Activated naive CD4-positive, alpha-beta T cell treated with anti-CD3 and anti-CD28 coated beads for 36 hours (primary cell): ENCODE measurements around the gene ZNF764. TPM values are rescaled to one million over a fixed set of nuclear protein-coding genes. Genes with fewer than 3 reads are reported as not detected.

Source experiments
- CTCF ChIA-PET: fragments of 350-600 bp; sonication (Branson Sonifier 250); formaldehyde crosslinking; loops from one replicate; lab custom pipeline; 2021; ENCODE audit warnings: antibody characterized with exemption; lab: Charles Lee
- DNase-seq: peaks from one replicate; pipeline ENCODE4 v3.0.0-alpha.2; 2020
- H3K27ac Mint-ChIP-seq: one replicate; pipeline ENCODE4 v1.8.0; 2021; ENCODE audit warnings: mild to moderate bottlenecking, mixed read lengths
- H3K27me3 Mint-ChIP-seq: one replicate; pipeline ENCODE4 v1.8.0; 2021; ENCODE audit warnings: low read depth, mixed read lengths
- H3K36me3 Mint-ChIP-seq: one replicate; pipeline ENCODE4 v1.8.0; 2021; ENCODE audit warnings: low read depth, mixed read lengths
- H3K4me1 Mint-ChIP-seq: one replicate; pipeline ENCODE4 v1.8.0; 2021; ENCODE audit warnings: low read depth, mixed read lengths
- H3K4me3 Mint-ChIP-seq: one replicate; pipeline ENCODE4 v1.8.0; 2021; ENCODE audit warnings: mild to moderate bottlenecking, moderate library complexity, mixed read lengths
- H3K9me3 Mint-ChIP-seq: one replicate; pipeline ENCODE4 v1.8.0; 2021; ENCODE audit warnings: mixed read lengths
- intact Hi-C: fragments of 100-400 bp; cut with micrococcal nuclease; formaldehyde crosslinking; loops from one replicate; pipeline ENCODE4 v1.15.1; 2023
- total RNA-seq, 2 experiments: library from RNA; stranded (reverse); gene quantifications; one replicate each; pipeline ENCODE4 v1.2.3, GENCODE V29; 2021

ZNF764 gene
- total RNA-seq, 2 experiments from 2014 or later: 7.6 to 9.5 TPM

- H3K4me1 Mint-ChIP-seq: peaks cover 51% of the 10 kb centered on the region
- H3K4me3 Mint-ChIP-seq: peak overlapping the region; percentile 59
- peak overlapping the region; percentile 74 for H3K27ac Mint-ChIP-seq
- no peaks in the 10 kb centered on the region for H3K27me3 Mint-ChIP-seq
- no peaks in the 10 kb centered on the region for H3K9me3 Mint-ChIP-seq
- DNase-seq: no peak
- intact Hi-C loops: loop anchor here (10.0 kb wide), 2 partner anchors 139 to 369 kb away; partner anchors contain the start of genes FBXL19 and SRCAP
- H3K36me3 Mint-ChIP-seq: peaks cover 28% of the 10 kb centered on the region
- CTCF ChIA-PET: no interaction called here
Measured at GRCh38 chr16:30556125-30556473, 2.1 kb downstream of the ZNF764 start.

- Mint-ChIP-seq H3K27me3 (no peaks in the 10 kb centered on the region), H3K9me3 (no peaks in the 10 kb centered on the region), H3K4me3 (no peak overlapping the region), H3K4me1 (peaks cover 52% of the 10 kb centered on the region), H3K36me3 (peaks cover 28% of the 10 kb centered on the region), H3K27ac (peak overlapping the region; percentile 74)
- no peak for DNase-seq
- CTCF ChIA-PET: no interaction called here
- intact Hi-C loops: loop anchor here (10.0 kb wide), 2 partner anchors 139 to 369 kb away; partner anchors contain the start of genes FBXL19 and SRCAP
Measured at GRCh38 chr16:30555315-30556124, 2.7 kb downstream of the ZNF764 start.

DNA sequence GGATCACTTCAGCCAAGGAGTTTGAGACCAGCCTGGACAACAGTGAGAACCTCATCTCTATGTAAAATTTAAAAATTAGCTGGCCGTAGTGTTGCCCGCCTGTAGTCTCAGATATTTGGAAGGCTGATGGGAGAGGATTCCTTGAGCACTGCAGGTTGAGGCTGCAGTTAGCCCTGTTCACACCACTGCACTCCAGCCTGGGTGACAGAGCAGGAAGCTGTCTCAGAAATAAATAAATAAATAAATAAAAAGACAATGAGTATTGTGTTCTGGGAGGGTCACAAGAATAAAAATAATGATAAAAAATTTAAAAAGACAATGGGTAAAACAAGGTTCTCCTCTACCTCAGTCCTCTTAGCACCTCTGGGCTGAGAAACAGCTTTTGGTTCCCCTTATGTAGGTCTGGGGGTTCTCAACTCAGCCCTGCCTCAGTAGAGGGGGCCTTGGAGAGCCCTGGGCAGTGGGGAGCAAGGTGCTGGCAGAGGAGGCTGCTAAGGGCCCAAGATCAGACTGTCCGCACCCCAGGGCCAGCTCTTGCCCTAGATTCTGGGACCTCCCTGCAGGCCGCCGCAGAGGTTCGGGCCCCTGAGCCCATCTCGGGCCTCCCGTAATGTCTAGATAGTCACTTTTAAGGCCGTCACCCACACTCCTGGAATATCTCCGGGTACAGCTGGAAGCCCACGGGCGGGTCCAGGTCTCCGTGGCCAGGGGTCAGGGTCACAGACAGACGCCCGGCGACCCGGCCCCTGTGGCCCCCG is 3.4 kb downstream of the ZNF764 start:
- Mint-ChIP-seq H3K27ac (no peak overlapping the region), H3K27me3 (no peaks in the 10 kb centered on the region), H3K9me3 (no peaks in the 10 kb centered on the region), H3K4me3 (no peak overlapping the region), H3K36me3 (peaks cover 28% of the 10 kb centered on the region), H3K4me1 (peaks cover 52% of the 10 kb centered on the region)
- CTCF ChIA-PET: interaction anchor here (1.0 to 2.2 kb wide), 2 partner anchors 19 to 75 kb away, joined by 3 to 9 read pairs; no protein-coding TSS in a partner anchor
- intact Hi-C loops: loop anchor here (5.0 to 10.0 kb wide), 3 partner anchors 82 to 370 kb away; partner anchors contain the start of genes FBXL19, ITGAL and SRCAP
- DNase-seq: no peak

GRCh38 chr16:30553393-30553899 is 4.7 kb downstream of the ZNF764 start:
- Mint-ChIP-seq H3K36me3 (peaks cover 28% of the 10 kb centered on the region), H3K9me3 (no peaks in the 10 kb centered on the region), H3K4me3 (no peak overlapping the region), H3K4me1 (peaks cover 57% of the 10 kb centered on the region), H3K27ac (peak overlapping the region; percentile 94), H3K27me3 (no peaks in the 10 kb centered on the region)
- CTCF ChIA-PET: interaction anchor here (1.0 to 2.2 kb wide), 3 partner anchors 18 to 76 kb away, joined by 3 to 9 read pairs (median 7); no protein-coding TSS in a partner anchor
- DNase-seq: no peak
- intact Hi-C loops: loop anchor here (5.0 to 10.0 kb wide), 3 partner anchors 81 to 371 kb away; partner anchors contain the start of genes FBXL19, ITGAL and SRCAP

GRCh38 chr16:30552956-30553355 is 5.2 kb downstream of the ZNF764 start:
- Mint-ChIP-seq H3K9me3 (no peaks in the 10 kb centered on the region), H3K36me3 (peaks cover 28% of the 10 kb centered on the region), H3K4me1 (peaks cover 57% of the 10 kb centered on the region), H3K4me3 (no peak overlapping the region), H3K27ac (peak overlapping the region; percentile 94), H3K27me3 (no peaks in the 10 kb centered on the region)
- no peak for DNase-seq
- intact Hi-C loops: loop anchor here (5.0 to 10.0 kb wide), 3 partner anchors 81 to 372 kb away; partner anchors contain the start of genes FBXL19, ITGAL and SRCAP
- CTCF ChIA-PET: interaction anchor here (2.1 to 2.2 kb wide), 2 partner anchors 17 to 45 kb away, joined by 7 to 9 read pairs; no protein-coding TSS in a partner anchor

- H3K4me3 Mint-ChIP-seq: peak overlapping the region; percentile 21
- H3K27me3 Mint-ChIP-seq: no peaks in the 10 kb centered on the region
- H3K4me1 Mint-ChIP-seq: peaks cover 57% of the 10 kb centered on the region
- intact Hi-C loops: loop anchor here (1.0 to 10.0 kb wide), 5 partner anchors 16 to 373 kb away; partner anchors contain the start of genes FBXL19, ITGAL and SRCAP
- peaks cover 25% of the 10 kb centered on the region for H3K36me3 Mint-ChIP-seq
- peak; percentile 74 for DNase-seq
- CTCF ChIA-PET: interaction anchor here (0.5 to 2.1 kb wide), 6 partner anchors 11 to 714 kb away, joined by 3 to 7 read pairs (median 3); partner anchors contain the start of gene ZNF747
- no peaks in the 10 kb centered on the region for H3K9me3 Mint-ChIP-seq
- H3K27ac Mint-ChIP-seq: peak overlapping the region; percentile 94
Measured at GRCh38 chr16:30551781-30552180, 6.4 kb downstream of the ZNF764 start.

DNA sequence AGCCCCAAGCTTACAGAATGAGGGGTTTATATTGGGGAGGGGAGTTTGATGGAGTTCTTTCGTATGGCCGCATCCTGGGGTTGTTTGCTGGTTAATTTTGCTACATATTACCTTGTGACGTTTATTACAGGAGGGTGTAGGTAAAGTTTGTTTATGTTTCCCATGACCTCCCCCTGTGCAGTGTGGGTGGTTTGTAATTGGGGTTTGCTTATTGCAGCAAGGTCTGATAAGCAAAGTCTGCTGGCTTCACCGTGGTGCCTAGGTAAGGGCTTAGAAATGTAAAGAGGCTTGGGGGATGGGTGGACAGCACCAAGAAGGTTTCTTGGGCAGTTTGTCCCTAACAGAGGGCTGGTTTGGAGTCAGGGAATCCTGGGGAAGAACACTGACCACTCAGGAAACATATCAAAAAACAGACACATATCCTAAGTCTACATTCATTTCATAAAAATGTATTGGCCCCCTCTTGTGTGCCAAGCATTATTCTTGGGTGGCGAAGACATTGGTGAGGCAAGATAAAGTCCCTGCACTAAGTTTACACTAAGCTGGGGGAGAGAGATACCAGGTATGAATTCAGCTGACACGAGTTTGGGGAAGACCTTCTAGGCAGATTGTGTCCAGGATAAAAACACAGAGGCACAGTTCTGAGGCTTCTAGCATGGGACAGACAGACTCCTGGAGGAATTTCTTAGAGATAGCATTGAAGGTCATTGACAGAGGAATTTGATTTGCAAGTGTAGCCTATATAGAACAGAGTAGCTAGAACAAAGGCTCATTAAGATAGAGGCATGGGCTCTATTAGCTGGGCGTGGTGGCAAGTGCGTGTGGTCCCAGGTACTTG is 9.5 kb downstream of the ZNF764 start:
- H3K4me1 Mint-ChIP-seq: peaks cover 41% of the 10 kb centered on the region
- H3K36me3 Mint-ChIP-seq: peaks cover 7% of the 10 kb centered on the region
- H3K27ac Mint-ChIP-seq: no peak overlapping the region
- DNase-seq: no peak
- CTCF ChIA-PET: interaction anchor here (1.0 kb wide), 1 partner anchor 67 kb away, joined by 3 read pairs; no protein-coding TSS in a partner anchor
- H3K4me3 Mint-ChIP-seq: no peak overlapping the region
- no peaks in the 10 kb centered on the region for H3K27me3 Mint-ChIP-seq
- intact Hi-C loops: no loop called here
- H3K9me3 Mint-ChIP-seq: no peaks in the 10 kb centered on the region

DNA sequence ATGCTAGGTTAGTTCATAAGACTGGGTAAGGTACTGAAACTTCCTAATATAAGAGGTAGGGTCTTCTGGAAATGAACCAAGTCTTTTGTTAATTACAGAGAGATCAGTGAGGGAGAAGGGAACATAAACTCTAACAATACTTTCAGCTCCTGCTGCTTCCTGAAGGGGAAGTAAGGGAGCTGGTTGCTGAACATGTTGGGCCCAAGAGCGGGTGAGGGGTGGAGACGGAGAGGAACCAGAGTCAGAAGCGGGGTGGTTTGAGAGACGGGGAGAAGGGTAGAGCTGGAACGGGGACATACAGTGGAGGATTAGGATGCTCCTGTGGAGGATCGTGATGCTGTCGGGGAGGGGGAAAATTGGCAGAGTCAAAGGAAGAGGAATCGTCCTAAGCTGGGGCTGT is 12.1 kb downstream of the ZNF764 start:
- Mint-ChIP-seq H3K27me3 (no peaks in the 10 kb centered on the region), H3K36me3 (no peaks in the 10 kb centered on the region), H3K4me1 (peaks cover 16% of the 10 kb centered on the region), H3K4me3 (no peak overlapping the region), H3K9me3 (no peaks in the 10 kb centered on the region), H3K27ac (peak overlapping the region; percentile 3)
- CTCF ChIA-PET: interaction anchor here (0.6 kb wide), 1 partner anchor 177 kb away, joined by 3 read pairs; no protein-coding TSS in a partner anchor
- no peak for DNase-seq
- intact Hi-C loops: no loop called here

DNA sequence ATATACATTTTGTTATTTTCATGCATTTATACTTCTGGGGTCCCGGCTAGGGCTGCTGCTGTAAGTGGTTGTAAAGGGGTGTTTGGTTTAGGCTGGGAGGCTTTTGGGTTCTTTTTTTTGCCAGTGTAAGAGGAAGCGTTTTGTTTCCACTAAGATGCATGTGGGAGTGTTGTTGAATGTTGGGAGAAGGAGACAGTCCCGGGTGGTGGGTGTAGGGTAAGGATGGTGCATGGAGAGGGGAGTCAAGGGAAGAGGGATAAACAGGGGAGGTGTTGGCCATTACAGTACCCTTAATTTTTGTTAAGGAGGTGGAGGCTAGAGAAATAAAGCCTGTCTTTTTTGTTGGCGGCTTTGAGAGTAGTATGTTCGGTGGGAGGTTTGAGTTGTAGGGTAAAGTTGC is 15.1 kb downstream of the ZNF764 start:
- peaks cover 8% of the 10 kb centered on the region for H3K36me3 Mint-ChIP-seq

DNA sequence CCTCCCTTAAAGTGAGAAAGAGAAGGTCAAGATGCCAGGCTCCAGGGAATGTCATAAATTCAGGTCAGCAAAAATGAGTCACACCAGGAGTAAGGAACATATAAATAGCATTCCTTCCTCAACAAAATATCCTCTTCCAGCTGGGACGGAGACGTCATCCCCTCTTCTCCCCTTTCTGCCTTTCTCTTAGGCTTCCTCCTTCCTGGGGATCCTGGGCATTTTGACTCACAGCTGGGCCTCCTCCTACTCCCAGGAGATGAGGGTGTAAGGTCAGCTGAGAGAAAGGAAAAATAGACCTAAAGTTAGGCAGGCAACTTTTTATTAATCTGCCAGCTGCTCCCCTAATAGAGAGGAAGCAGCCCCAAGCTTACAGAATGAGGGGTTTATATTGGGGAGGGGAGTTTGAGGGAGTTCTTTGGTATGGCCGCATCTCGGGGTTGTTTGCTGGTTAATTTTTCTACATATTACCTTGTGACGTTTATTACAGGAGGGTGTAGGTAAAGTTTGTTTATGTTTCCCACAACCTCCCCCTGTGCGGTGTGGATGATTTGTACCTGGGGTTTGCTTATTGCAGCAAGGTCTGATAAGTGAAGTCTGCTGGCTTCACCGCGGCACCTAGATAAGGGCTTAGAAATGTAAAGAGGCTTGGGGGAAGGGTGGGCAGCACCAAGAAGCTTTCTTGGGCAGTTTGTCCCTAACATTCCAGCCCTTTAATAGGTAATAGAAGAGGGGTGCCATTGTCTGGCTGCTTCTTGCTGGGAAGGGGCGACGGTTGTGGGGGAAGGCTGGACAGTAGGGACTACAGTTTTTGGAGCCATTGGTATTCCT is 16.5 kb downstream of the ZNF764 start:
- CTCF ChIA-PET: interaction anchor here (0.6 to 0.9 kb wide), 2 partner anchors 10 to 92 kb away, joined by 3 read pairs; no protein-coding TSS in a partner anchor
- no peak for DNase-seq
- no peak overlapping the region for H3K4me3 Mint-ChIP-seq
- H3K27ac Mint-ChIP-seq: no peak overlapping the region
- H3K36me3 Mint-ChIP-seq: peaks cover 20% of the 10 kb centered on the region
- H3K4me1 Mint-ChIP-seq: peaks cover 20% of the 10 kb centered on the region
- no peaks in the 10 kb centered on the region for H3K27me3 Mint-ChIP-seq
- no peaks in the 10 kb centered on the region for H3K9me3 Mint-ChIP-seq
- intact Hi-C loops: no loop called here

More for the DNA sequence above, 15.1 kb downstream of the ZNF764 start:
- no peak for DNase-seq
- intact Hi-C loops: no loop called here
- CTCF ChIA-PET: interaction anchor here (0.5 kb wide), 1 partner anchor 86 kb away, joined by 3 read pairs; no protein-coding TSS in a partner anchor
- H3K27me3 Mint-ChIP-seq: no peaks in the 10 kb centered on the region
- peaks cover 8% of the 10 kb centered on the region for H3K4me1 Mint-ChIP-seq
- H3K27ac Mint-ChIP-seq: no peak overlapping the region
- H3K9me3 Mint-ChIP-seq: no peaks in the 10 kb centered on the region
- no peak overlapping the region for H3K4me3 Mint-ChIP-seq
